ENCODE measurements around the gene PRKCH. TPM values are rescaled to one million over a fixed set of nuclear protein-coding genes. Genes with fewer than 3 reads are reported as not detected.

Gene PRKCH
- total RNA-seq, 3 donors from 2014 or later (not counting 1 experiment from before 2014, with no cell fraction given): 610 to 756 (median 618) TPM

DNA sequence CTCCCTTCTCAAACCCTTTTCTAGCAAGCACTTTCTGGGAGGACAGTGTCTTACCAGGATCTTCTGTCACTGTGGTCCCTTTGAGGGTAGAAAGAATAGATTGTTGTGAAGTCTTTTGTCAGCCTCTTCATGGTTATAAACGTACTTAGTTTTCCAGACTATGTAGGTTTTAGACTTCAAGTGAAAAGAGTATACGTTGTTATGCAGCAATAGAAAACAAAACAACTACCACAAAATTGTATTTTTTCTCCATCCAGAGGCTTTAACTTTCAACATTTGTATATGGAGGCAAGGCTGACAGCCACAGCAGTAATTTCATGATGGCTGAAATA is 23.7 kb downstream of the PRKCH start:
- Histone ChIP-seq H3K36me3 (ENCODE audit: control insufficient read depth, insufficient read depth, low read length) (no peaks in the 10 kb centered on the region), H3K27ac (ENCODE audit: low read length) (peak overlapping the region; percentile 90), H3K4me1 (ENCODE audit: control insufficient read depth, insufficient read depth, low read length) (peaks cover 86% of the 10 kb centered on the region), H3K27me3 (ENCODE audit: control insufficient read depth, insufficient read depth, low read length) (no peaks in the 10 kb centered on the region), H3K4me3 (ENCODE audit: low read length) (no peak overlapping the region), H3K9me3 (ENCODE audit: control insufficient read depth, insufficient read depth, low read length) (no peaks in the 10 kb centered on the region)
- Mint-ChIP-seq H3K27me3 (ENCODE audit: low read depth in 2 of 2) (no peaks in the 10 kb centered on the region), H3K4me3 (peak overlapping the region; percentile 92), H3K4me1 (peaks cover 99% of the 10 kb centered on the region in 2 donors), H3K36me3 (no peaks in the 10 kb centered on the region), H3K9me3 (no peaks in the 10 kb centered on the region), H3K27ac (peak overlapping the region in 1 of 2 donors; percentile 99)
- no peak for TF ChIP-seq CTCF (IDR thresholded peaks at IDR 0.05)
- WGBS (ENCODE audit: insufficient coverage): no CpG with 5 or more reads among the region's 2 CpGs
- DNase-seq (peak in 1 of 2 donors; percentile 35), ATAC-seq (no peak)
- intact Hi-C loops (cut with micrococcal nuclease): loop anchor here (10.0 kb wide), 1 partner anchor 320 kb away; no protein-coding TSS in a partner anchor

DNA sequence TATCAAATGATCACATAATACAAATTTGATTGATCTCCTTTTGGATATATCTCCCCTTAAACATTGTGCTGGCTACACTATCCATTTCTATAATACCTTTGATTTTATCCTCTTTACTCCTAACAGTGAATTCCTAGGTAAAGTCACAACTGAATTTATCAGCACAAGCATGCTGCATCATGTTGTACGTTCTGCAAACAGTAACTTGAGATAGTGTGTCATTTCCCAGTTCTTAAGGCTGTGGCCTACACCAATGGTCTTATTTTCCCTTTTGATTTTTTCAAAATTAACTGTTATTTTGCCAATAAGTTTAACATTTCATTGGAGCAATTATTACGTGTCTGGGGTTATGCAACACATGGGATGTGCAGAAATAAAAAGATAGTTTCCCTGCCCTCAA is 24.8 kb downstream of the PRKCH start:
- DNase-seq (no peak), ATAC-seq (no peak)
- peak overlapping the region; percentile 92 for H3K4me3 Mint-ChIP-seq
- no peak for TF ChIP-seq CTCF (IDR thresholded peaks at IDR 0.05)
- intact Hi-C loops (cut with micrococcal nuclease): loop anchor here (10.0 kb wide), 1 partner anchor 319 kb away; no protein-coding TSS in a partner anchor
- peaks cover 99% of the 10 kb centered on the region in 2 donors for H3K4me1 Mint-ChIP-seq
- Histone ChIP-seq H3K27ac (ENCODE audit: low read length) (peak overlapping the region; percentile 90), H3K4me3 (ENCODE audit: low read length) (no peak overlapping the region), H3K4me1 (ENCODE audit: control insufficient read depth, insufficient read depth, low read length) (peaks cover 85% of the 10 kb centered on the region), H3K9me3 (ENCODE audit: control insufficient read depth, insufficient read depth, low read length) (no peaks in the 10 kb centered on the region), H3K27me3 (ENCODE audit: control insufficient read depth, insufficient read depth, low read length) (no peaks in the 10 kb centered on the region), H3K36me3 (ENCODE audit: control insufficient read depth, insufficient read depth, low read length) (no peaks in the 10 kb centered on the region)
- no peaks in the 10 kb centered on the region for H3K36me3 Mint-ChIP-seq
- no peaks in the 10 kb centered on the region for H3K27me3 Mint-ChIP-seq (ENCODE audit: low read depth in 2 of 2)
- 35% methylated on average over 1 of the region's 2 CpGs for WGBS (ENCODE audit: insufficient coverage)
- no peaks in the 10 kb centered on the region for H3K9me3 Mint-ChIP-seq
- peak overlapping the region in 1 of 2 donors; percentile 99 for H3K27ac Mint-ChIP-seq

GRCh38 chr14:61346793-61347192 is 25.4 kb downstream of the PRKCH start:
- peak overlapping the region; percentile 92 for H3K4me3 Mint-ChIP-seq
- WGBS (ENCODE audit: insufficient coverage): 59% methylated on average over 3 of the region's 4 CpGs
- H3K9me3 Mint-ChIP-seq: no peaks in the 10 kb centered on the region
- peaks cover 85% of the 10 kb centered on the region for H3K4me1 ChIP-seq (ENCODE audit: control insufficient read depth, insufficient read depth, low read length)
- H3K4me3 ChIP-seq (ENCODE audit: low read length): no peak overlapping the region
- H3K27me3 ChIP-seq (ENCODE audit: control insufficient read depth, insufficient read depth, low read length): no peaks in the 10 kb centered on the region
- H3K36me3 Mint-ChIP-seq: no peaks in the 10 kb centered on the region
- H3K27ac ChIP-seq (ENCODE audit: low read length): peak overlapping the region; percentile 90
- peak overlapping the region in 1 of 2 donors; percentile 99 for H3K27ac Mint-ChIP-seq
- peaks cover 99% of the 10 kb centered on the region in 2 donors for H3K4me1 Mint-ChIP-seq
- no peaks in the 10 kb centered on the region for H3K27me3 Mint-ChIP-seq (ENCODE audit: low read depth in 2 of 2)
- H3K9me3 ChIP-seq (ENCODE audit: control insufficient read depth, insufficient read depth, low read length): no peaks in the 10 kb centered on the region
- intact Hi-C loops (cut with micrococcal nuclease): loop anchor here (10.0 kb wide), 1 partner anchor 318 kb away; no protein-coding TSS in a partner anchor
- no peaks in the 10 kb centered on the region for H3K36me3 ChIP-seq (ENCODE audit: control insufficient read depth, insufficient read depth, low read length)
- TF ChIP-seq CTCF (IDR thresholded peaks at IDR 0.05): no peak
- DNase-seq: no peak
- ATAC-seq: no peak

All from natural killer cell (primary cell).